Psoas muscle (tissue), 8 donors: Measurements from ENCODE around the gene CHPF2. TPM values are rescaled to one million over a fixed set of nuclear protein-coding genes. Genes with fewer than 3 reads are reported as not detected.
A peak's percentile ranks its signal among the peaks of the same experiment; 100 is the strongest.

Source experiments
- ATAC-seq, 4 donors: fragments of 200-7000 bp; cut with Tn5 transposase; one replicate each; pipeline ENCODE4 v1.9.1; 2020; ENCODE audit warnings: moderate library complexity in 3 of 4, mild to moderate bottlenecking in 2 of 4
- DNase-seq, 2 donors: peaks; one replicate each; pipeline ENCODE4 v3.0.0-alpha.2; 2020
- H3K27ac ChIP-seq: fragments of 200-600 bp; one replicate; pipeline ENCODE4 v1.8.0; 2022
- H3K27me3 ChIP-seq, 3 donors: fragments of 200-600 bp in 1 of 3; one replicate each; pipeline versions ENCODE4 v1.6.1 to v1.8.0; 2013 to 2022; ENCODE audit warnings: low read length in 2 of 3, mild to moderate bottlenecking in 2 of 3, moderate library complexity in 1 of 3; ENCODE audit not compliant: insufficient read depth in 3 of 3
- H3K36me3 ChIP-seq, 2 donors: fragments of 200-600 bp in 1 of 2; one replicate each; pipeline versions ENCODE4 v1.6.1 to v1.8.0; 2013 to 2022; ENCODE audit warnings: low read depth in 1 of 2, mild to moderate bottlenecking in 1 of 2, moderate library complexity in 1 of 2; ENCODE audit not compliant: insufficient read depth in 1 of 2
- H3K4me1 ChIP-seq: fragments of 200-600 bp; one replicate; pipeline ENCODE4 v1.8.0; 2022
- H3K4me3 ChIP-seq: fragments of 200-600 bp; one replicate; pipeline ENCODE4 v1.8.0; 2022; ENCODE audit warnings: mild to moderate bottlenecking
- H3K9me3 ChIP-seq: fragments of 200-600 bp; one replicate; pipeline ENCODE4 v1.8.0; 2022
- WGBS, 3 donors: extraction: QIAGEN DNeasy Blood & Tissue Kit; methylation state at CpG; one replicate each; pipeline versions ENCODE4 v1.1.6 to v1.1.7; 2013; 5-methylcytosine and 5-hydroxymethylcytosine counted together
- intact Hi-C, 2 donors: fragments of 100-400 bp; cut with DNase I; formaldehyde crosslinking; loops; one replicate each; pipeline versions ENCODE4 v1.11.0 to v1.14.2; 2022
- polyA plus RNA-seq, 3 donors: library from polyadenylated mRNA; stranded (reverse); fragments of 200-250 nt; gene quantifications; one replicate each; pipeline ENCODE4 v1.2.3, GENCODE V29; 2013
- total RNA-seq, 4 donors: library from RNA; stranded (reverse); fragmentation: NEBNext Ultra II Directional in 2 of 4; extraction: Animal tissue kit (Norgen Biotek cat#: 25700) in 2 of 4; gene quantifications; one replicate each; pipeline versions ENCODE4 v1.2.1 to v1.2.4, GENCODE V29; 2021 to 2023
- TF ChIP-seq, protein P1 (sequence below): fragments of 200-600 bp; IDR thresholded peaks from one replicate; pipeline ENCODE4 v1.8.0; 2022; ENCODE audit warnings: antibody characterized with exemption
- donor health status: healthy with polysubstance abuse.
- donor health status: DM: no; HTN: no; CAD: no; lungs with moderate emphysema.
- donor health status: Bipolar disorder and iron deficiency.
- donor health status: healthy.
- donor health status: DM: yes; HTN: yes; CAD: no.
- donor health status: DM: no; HTN: no; CAD: no.
- donor health status: DM: no; HTN: no; CAD: no.
- donor health status: DM: yes; HTN: yes; CAD: no.

The CHPF2 gene
- total and polyA plus RNA-seq, 7 donors, result 5.3 to 19.8 (median 10.1) TPM

DNA sequence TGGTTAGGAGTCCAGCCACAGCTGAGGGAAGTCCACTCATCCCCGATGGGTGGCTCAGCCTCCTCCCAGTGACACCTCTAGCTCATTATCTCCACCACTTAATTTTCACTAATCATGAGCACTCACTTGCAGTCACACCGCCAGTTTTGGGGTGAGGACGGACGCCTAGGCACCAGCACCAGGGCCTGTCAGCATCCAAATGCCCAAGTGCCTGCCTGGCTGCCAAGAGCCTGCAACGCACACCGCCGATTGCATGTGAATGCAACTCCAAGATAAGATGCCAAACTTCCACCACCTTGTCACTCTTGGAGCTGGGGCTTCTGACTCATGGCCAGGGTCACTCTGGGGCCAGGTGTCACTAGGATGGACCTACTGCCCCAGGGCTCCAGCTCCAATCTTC is 40.6 kb downstream of the CHPF2 start:
- no peak for ATAC-seq
- 67 to 89% (median 69%) methylated on average over 7 of the region's 7 CpGs for WGBS, 3 donors

DNA sequence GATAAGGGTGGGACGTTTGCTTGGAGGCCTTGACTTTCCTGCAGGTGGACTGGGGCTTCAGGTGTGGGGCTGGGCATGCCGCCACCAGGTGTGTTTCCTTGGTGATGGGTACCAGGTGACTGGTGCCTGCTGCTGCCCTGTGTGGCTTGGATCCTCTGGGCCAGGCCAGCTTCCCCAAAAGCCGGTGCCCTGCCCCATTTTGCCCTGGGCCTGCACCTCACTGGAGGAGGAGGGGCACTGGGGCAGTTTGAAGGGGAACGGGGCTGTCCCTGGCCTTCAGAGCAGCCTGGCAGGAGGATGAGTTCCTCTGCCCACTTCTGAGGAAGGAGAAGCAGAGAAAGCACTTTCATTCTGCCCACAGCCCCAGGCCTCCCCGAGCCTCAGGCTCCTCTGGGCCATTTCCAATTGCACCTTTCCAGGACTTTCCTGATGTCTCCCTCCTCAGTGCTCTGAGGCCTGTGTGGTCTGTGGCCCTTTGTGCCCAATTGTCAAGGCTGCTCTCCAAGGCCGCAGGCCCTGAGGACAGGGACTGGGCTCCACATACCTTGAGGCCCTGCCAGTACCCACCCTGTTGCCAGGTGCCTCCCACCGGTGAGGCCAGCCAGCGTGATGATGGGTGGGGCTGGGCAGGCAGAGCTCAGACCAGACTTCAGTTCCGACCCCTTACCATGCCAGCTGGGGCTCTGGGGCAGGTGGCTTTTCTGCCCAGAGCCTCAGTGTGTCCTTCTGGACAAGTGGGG is 41.5 kb downstream of the CHPF2 start:
- intact Hi-C loops, result no loop called here
- DNase-seq (peak in 1 of 2 donors; percentile 43), ATAC-seq (no peak)
- no peak overlapping the region for H3K4me3 ChIP-seq
- no peaks in the 10 kb centered on the region for H3K36me3 ChIP-seq
- TF ChIP-seq, protein P1, sequence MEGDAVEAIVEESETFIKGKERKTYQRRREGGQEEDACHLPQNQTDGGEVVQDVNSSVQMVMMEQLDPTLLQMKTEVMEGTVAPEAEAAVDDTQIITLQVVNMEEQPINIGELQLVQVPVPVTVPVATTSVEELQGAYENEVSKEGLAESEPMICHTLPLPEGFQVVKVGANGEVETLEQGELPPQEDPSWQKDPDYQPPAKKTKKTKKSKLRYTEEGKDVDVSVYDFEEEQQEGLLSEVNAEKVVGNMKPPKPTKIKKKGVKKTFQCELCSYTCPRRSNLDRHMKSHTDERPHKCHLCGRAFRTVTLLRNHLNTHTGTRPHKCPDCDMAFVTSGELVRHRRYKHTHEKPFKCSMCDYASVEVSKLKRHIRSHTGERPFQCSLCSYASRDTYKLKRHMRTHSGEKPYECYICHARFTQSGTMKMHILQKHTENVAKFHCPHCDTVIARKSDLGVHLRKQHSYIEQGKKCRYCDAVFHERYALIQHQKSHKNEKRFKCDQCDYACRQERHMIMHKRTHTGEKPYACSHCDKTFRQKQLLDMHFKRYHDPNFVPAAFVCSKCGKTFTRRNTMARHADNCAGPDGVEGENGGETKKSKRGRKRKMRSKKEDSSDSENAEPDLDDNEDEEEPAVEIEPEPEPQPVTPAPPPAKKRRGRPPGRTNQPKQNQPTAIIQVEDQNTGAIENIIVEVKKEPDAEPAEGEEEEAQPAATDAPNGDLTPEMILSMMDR, result no peak
- H3K27ac ChIP-seq, result no peak overlapping the region
- no peaks in the 10 kb centered on the region for H3K9me3 ChIP-seq
- peaks cover 0 to 3% (median 0%) of the 10 kb centered on the region in 3 donors for H3K27me3 ChIP-seq
- peaks cover 2% of the 10 kb centered on the region for H3K4me1 ChIP-seq
- WGBS, 3 donors, result 73 to 81% (median 76%) methylated on average over 9 of the region's 9 CpGs

More for the DNA sequence above, 40.6 kb downstream of the CHPF2 start:
- peaks cover 0 to 3% (median 0%) of the 10 kb centered on the region in 3 donors for H3K27me3 ChIP-seq
- H3K36me3 ChIP-seq, result no peaks in the 10 kb centered on the region
- H3K4me3 ChIP-seq, result no peak overlapping the region
- no peak overlapping the region for H3K27ac ChIP-seq
- intact Hi-C loops, result no loop called here
- peaks cover 2% of the 10 kb centered on the region for H3K4me1 ChIP-seq
- H3K9me3 ChIP-seq, result no peaks in the 10 kb centered on the region
- DNase-seq, result no peak
- TF ChIP-seq, protein P1, result no peak

DNA sequence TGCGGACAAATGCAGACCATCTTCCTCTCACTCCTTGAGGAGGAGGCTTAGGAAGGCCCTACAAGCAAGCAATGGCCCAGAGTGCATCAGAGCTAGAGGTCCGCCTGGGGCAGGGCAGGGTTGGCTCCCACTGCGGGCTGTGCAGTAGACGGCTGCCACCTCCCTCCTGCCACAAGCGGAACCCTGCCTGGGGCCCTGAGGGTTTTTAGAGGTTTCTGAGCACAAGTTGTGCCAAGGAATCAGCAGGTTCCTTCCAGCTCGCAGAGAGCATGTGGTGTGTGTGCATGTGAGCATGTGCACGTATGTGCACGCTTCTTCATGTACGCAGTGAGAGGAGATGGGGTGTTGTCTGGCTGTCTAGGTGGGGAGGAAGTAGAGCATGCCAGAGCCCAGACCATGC is 42.1 kb downstream of the CHPF2 start:
- H3K27ac ChIP-seq, result no peak overlapping the region
- WGBS, 3 donors, result 88 to 93% (median 92%) methylated on average over 8 to 9 of the region's 9 CpGs
- peaks cover 2% of the 10 kb centered on the region for H3K4me1 ChIP-seq
- TF ChIP-seq, protein P1, result no peak
- no peaks in the 10 kb centered on the region for H3K9me3 ChIP-seq
- no peaks in the 10 kb centered on the region for H3K36me3 ChIP-seq
- H3K4me3 ChIP-seq, result no peak overlapping the region
- DNase-seq, result no peak
- intact Hi-C loops, result no loop called here
- H3K27me3 ChIP-seq, result peaks cover 0 to 3% (median 0%) of the 10 kb centered on the region in 3 donors
- no peak for ATAC-seq

DNA sequence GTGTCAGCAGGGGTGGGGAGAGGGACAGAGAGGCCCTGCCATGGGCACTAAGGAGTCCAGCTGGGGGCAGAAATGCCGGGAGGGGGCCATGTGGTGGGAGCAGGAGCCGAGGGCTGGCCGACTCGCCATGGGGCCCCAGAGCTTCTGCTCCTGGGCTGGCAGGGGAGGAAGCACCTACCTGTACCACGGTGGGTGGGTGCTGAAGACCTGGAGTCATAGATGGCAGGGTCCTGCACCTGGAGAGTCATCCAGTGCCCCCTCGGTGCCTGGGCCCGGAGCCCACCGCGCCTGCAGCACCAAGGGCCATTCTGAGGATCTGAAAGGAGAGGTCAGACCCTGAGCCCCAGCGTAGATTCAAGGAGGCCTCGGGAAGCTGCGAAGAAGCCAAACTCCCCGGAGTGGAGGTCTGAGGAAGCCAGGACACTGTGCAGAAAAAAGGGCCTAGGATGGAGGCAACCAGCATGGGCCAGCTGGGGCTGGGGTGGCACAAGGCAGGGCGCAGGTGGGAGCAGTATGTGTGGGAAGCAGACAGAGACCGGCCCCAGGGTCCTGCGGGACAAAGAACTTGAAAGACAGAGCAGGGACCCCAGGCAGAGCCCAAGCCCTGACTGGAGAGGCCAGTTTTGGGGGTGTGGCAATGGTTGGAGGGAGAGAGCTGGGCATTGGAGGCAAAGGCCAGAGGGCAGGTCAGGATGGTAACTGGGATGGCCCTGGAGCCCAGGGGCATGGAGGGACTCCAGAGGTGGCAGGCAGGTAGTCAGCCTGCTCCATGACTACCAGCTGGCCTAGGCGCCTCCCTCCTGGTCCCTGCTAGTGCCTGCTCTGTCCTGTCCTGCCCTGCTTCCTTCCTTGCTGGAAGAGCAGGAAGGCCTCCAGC is 42.9 kb downstream of the CHPF2 start:
- H3K27me3 ChIP-seq, result peaks cover 0 to 3% (median 0%) of the 10 kb centered on the region in 3 donors
- H3K27ac ChIP-seq, result no peak overlapping the region
- H3K4me1 ChIP-seq, result peaks cover 2% of the 10 kb centered on the region
- ATAC-seq (no peak), DNase-seq (no peak)
- H3K9me3 ChIP-seq, result no peaks in the 10 kb centered on the region
- 82 to 85% (median 83%) methylated on average over 17 of the region's 17 CpGs for WGBS, 3 donors
- TF ChIP-seq, protein P1, result no peak
- no peaks in the 10 kb centered on the region for H3K36me3 ChIP-seq
- H3K4me3 ChIP-seq, result no peak overlapping the region
- intact Hi-C loops, result no loop called here
